H1 (cell line): ENCODE data around the gene FBP1. TPM values are rescaled to one million over a fixed set of nuclear protein-coding genes. Genes with fewer than 3 reads are reported as not detected.

Experiments used
- CTCF ChIA-PET: fragments of 300-600 bp; sonication (Branson Sonifier 250); formaldehyde crosslinking; loops from one replicate; lab custom pipeline; 2021; ENCODE audit not compliant: partially characterized antibody; lab: Charles Lee
- POLR2A ChIA-PET: fragments of 300-600 bp; sonication (Branson Sonifier 250); formaldehyde crosslinking; loops from one replicate; lab custom pipeline; 2021; ENCODE audit warnings: inconsistent platforms; ENCODE audit not compliant: partially characterized antibody; lab: Charles Lee
- DNase-seq, 2 experiments: peaks; one replicate each; pipeline versions ENCODE4 v3.0.0 to v3.0.0-alpha.2; 2010 to 2022; ENCODE audit warnings: low spot score in 2 of 2, low read depth in 1 of 2, mixed read lengths in 1 of 2
- FAIRE-seq: peaks from 2 replicates; lab custom pipeline; 2011; peaks lifted over from hg19 to GRCh38; lab: Jason Lieb, UNC
- H2AFZ ChIP-seq: 2 replicates; pipeline ENCODE4 v1.8.1; 2012; ENCODE audit warnings: low read length, inconsistent platforms
- H2AK5ac ChIP-seq: 2 replicates; pipeline ENCODE4 v1.6.1; 2013; ENCODE audit warnings: low read depth, low read length
- H2BK120ac ChIP-seq: replicated peaks from 2 replicates; pipeline ENCODE3; 2013; ENCODE audit warnings: low read depth, low read length, inconsistent platforms
- H2BK12ac ChIP-seq: 2 replicates; pipeline ENCODE4 v1.6.1; 2013; ENCODE audit warnings: low read depth, low read length
- H2BK15ac ChIP-seq: 2 replicates; pipeline ENCODE4 v1.6.1; 2013; ENCODE audit warnings: low read length
- H2BK20ac ChIP-seq: 2 replicates; pipeline ENCODE4 v1.6.1; 2013; ENCODE audit warnings: low read length
- H2BK5ac ChIP-seq: 2 replicates; pipeline ENCODE4 v1.6.1; 2013; ENCODE audit warnings: low read depth, low read length
- H3K14ac ChIP-seq: 2 replicates; pipeline ENCODE4 v1.6.1; 2013; ENCODE audit warnings: inconsistent platforms; ENCODE audit not compliant: insufficient read length
- H3K18ac ChIP-seq: 2 replicates; pipeline ENCODE4 v1.6.1; 2013; ENCODE audit warnings: low read length; ENCODE audit errors: extremely low read depth
- H3K23ac ChIP-seq: 2 replicates; pipeline ENCODE4 v1.6.1; 2013; ENCODE audit warnings: inconsistent platforms; ENCODE audit not compliant: insufficient read length
- H3K23me2 ChIP-seq: 2 replicates; pipeline ENCODE4 v1.6.1; 2013; ENCODE audit warnings: low read depth, low read length
- H3K27ac ChIP-seq: 2 replicates; pipeline ENCODE4 v1.6.1; 2011; ENCODE audit warnings: low read depth, low read length, inconsistent platforms
- H3K27me3 ChIP-seq, 4 experiments: replicated peaks in 1 of 4; 1 replicate in 1 of 4; 2 replicates in 3 of 4; pipeline versions ENCODE4 v1.6.1 to v1.8.1; 2011 to 2013; ENCODE audit warnings: low read length in 3 of 4, mild to moderate bottlenecking in 3 of 4, inconsistent platforms in 2 of 4, mixed read lengths in 2 of 4, moderate library complexity in 1 of 4; ENCODE audit not compliant: control insufficient read depth in 3 of 4, insufficient read depth in 3 of 4; ENCODE audit errors: extremely low read depth in 1 of 4
- H3K36me3 ChIP-seq, 4 experiments: 2 replicates each; pipeline versions ENCODE4 v1.6.1 to v1.8.1; 2011 to 2013; ENCODE audit warnings: mild to moderate bottlenecking in 4 of 4, low read length in 3 of 4, moderate library complexity in 2 of 4, control low read depth in 1 of 4, inconsistent platforms in 1 of 4; ENCODE audit not compliant: insufficient read depth in 4 of 4, control insufficient read depth in 2 of 4
- H3K4ac ChIP-seq: replicated peaks from 2 replicates; pipeline ENCODE3; 2013; ENCODE audit warnings: low read length, low read depth, mixed read lengths, inconsistent platforms; ENCODE audit not compliant: insufficient read length
- H3K4me1 ChIP-seq, 4 experiments: replicated peaks in 1 of 4; 1 replicate in 1 of 4; 2 replicates in 3 of 4; pipeline versions ENCODE4 v1.6.1 to v1.8.1; 2011 to 2013; ENCODE audit warnings: low read length in 3 of 4, inconsistent platforms in 2 of 4, mixed read lengths in 1 of 4; ENCODE audit not compliant: insufficient read depth in 4 of 4, control insufficient read depth in 3 of 4
- H3K4me2 ChIP-seq, 2 experiments: 2 replicates each; pipeline versions ENCODE4 v1.6.1 to v1.8.1; 2011 to 2013; ENCODE audit warnings: low read depth in 2 of 2, low read length in 2 of 2, control low read depth in 1 of 2, inconsistent platforms in 1 of 2, mild to moderate bottlenecking in 1 of 2; ENCODE audit not compliant: insufficient read depth in 1 of 2
- H3K4me3 ChIP-seq, 4 experiments: fragments of 200-600, 300-600 bp in 1 of 4; sonication (generic), shearing (Covaris generic), sonication (Bioruptor Twin) in 1 of 4; 2 replicates each; pipeline versions ENCODE4 v1.5.1 to v1.8.1; 2011 to 2016; ENCODE audit warnings: low read length in 4 of 4, low read depth in 3 of 4, control low read depth in 2 of 4, inconsistent platforms in 2 of 4, mild to moderate bottlenecking in 2 of 4, mixed read lengths in 1 of 4, moderate library complexity in 1 of 4; ENCODE audit not compliant: insufficient read depth in 2 of 4; ENCODE audit errors: extremely low read depth in 1 of 4
- H3K56ac ChIP-seq: replicated peaks from 2 replicates; pipeline ENCODE3; 2013; ENCODE audit warnings: low read depth, mild to moderate bottlenecking, mixed read lengths, low read length, inconsistent platforms; ENCODE audit not compliant: insufficient read length
- H3K79me1 ChIP-seq: 2 replicates; pipeline ENCODE4 v1.6.1; 2013; ENCODE audit warnings: low read depth, low read length, control low read depth
- H3K79me2 ChIP-seq, 2 experiments: 2 replicates each; pipeline versions ENCODE4 v1.6.1 to v1.8.1; 2012 to 2013; ENCODE audit warnings: low read length in 2 of 2, mild to moderate bottlenecking in 2 of 2, inconsistent platforms in 1 of 2; ENCODE audit not compliant: insufficient read depth in 2 of 2, control insufficient read depth in 1 of 2
- H3K9ac ChIP-seq, 4 experiments: replicated peaks in 1 of 4; 1 replicate in 1 of 4; 2 replicates in 3 of 4; pipeline versions ENCODE4 v1.6.1 to v1.8.1; 2011 to 2013; ENCODE audit warnings: low read depth in 3 of 4, low read length in 3 of 4, control low read depth in 2 of 4, mild to moderate bottlenecking in 2 of 4, moderate library complexity in 2 of 4, inconsistent platforms in 1 of 4; ENCODE audit errors: extremely low read depth in 1 of 4
- H3K9me3 ChIP-seq, 2 experiments: 2 replicates each; pipeline versions ENCODE4 v1.6.1 to v1.8.1; 2012 to 2013; ENCODE audit warnings: mild to moderate bottlenecking in 2 of 2, moderate library complexity in 2 of 2, control low read depth in 1 of 2, inconsistent platforms in 1 of 2, low read depth in 1 of 2, low read length in 1 of 2, mixed read lengths in 1 of 2; ENCODE audit not compliant: insufficient read depth in 2 of 2
- H4K20me1 ChIP-seq, 2 experiments: replicated peaks in 1 of 2; 2 replicates each; pipeline versions ENCODE3 to v1.8.1; 2011 to 2013; ENCODE audit warnings: inconsistent platforms in 2 of 2, low read length in 2 of 2, mild to moderate bottlenecking in 1 of 2; ENCODE audit not compliant: insufficient read depth in 2 of 2, control insufficient read depth in 1 of 2
- H4K5ac ChIP-seq: 2 replicates; pipeline ENCODE4 v1.6.1; 2013; ENCODE audit warnings: low read length, low read depth, mixed read lengths, inconsistent platforms; ENCODE audit not compliant: insufficient read length
- H4K8ac ChIP-seq: 2 replicates; pipeline ENCODE4 v1.8.0; 2013; ENCODE audit warnings: mild to moderate bottlenecking, moderate library complexity, low read length, inconsistent platforms; ENCODE audit not compliant: insufficient read depth; ENCODE audit errors: extremely low read depth
- H4K91ac ChIP-seq: replicated peaks from 2 replicates; pipeline ENCODE3; 2013; ENCODE audit warnings: low read length, mixed read lengths, inconsistent platforms; ENCODE audit not compliant: insufficient read length
- CHD1 ChIP-seq: IDR thresholded peaks from 2 replicates; pipeline ENCODE4 v1.6.1; 2012; ENCODE audit warnings: low read depth, low read length, improper control_type of control experiment
- WGBS, 2 experiments: shearing (Covaris generic) in 1 of 2; methylation state at CpG; one replicate each; pipeline versions ENCODE4 v1.1.6 to v1.1.7; 2013 to 2015; ENCODE audit warnings: low lambda C conversion rate in 2 of 2, mixed read lengths in 2 of 2, inconsistent platforms in 1 of 2, low coverage in 1 of 2, missing lambda C conversion rate in 1 of 2; ENCODE audit not compliant: insufficient replicate concordance in 2 of 2, insufficient coverage in 1 of 2, insufficient read length in 1 of 2; ENCODE audit errors: extremely low coverage in 1 of 2, missing lambda C conversion rate in 1 of 2; 5-methylcytosine and 5-hydroxymethylcytosine counted together
- polyA plus RNA-seq, 7 experiments: library from polyadenylated mRNA; depleted of rRNA in 3 of 7; stranded (reverse) in 5 of 7; unstranded in 2 of 7; fragments of >200 nt in 5 of 7; fragments of 200-250 nt in 2 of 7; gene quantifications; 1 replicate in 5 of 7; 2 replicates in 1 of 7; 4 replicates in 1 of 7; pipeline versions ENCODE4 v1.2.1 to v1.2.3, GENCODE V29; 2011 to 2013; ENCODE audit warnings: missing spikeins in 2 of 7, mixed read lengths in 2 of 7
- total RNA-seq: library from RNA; stranded (reverse); fragmentation: NEBNext Ultra II Directional; extraction: Animal tissue kit (Norgen Biotek cat#: 25700); gene quantifications from 2 replicates; pipeline ENCODE4 v1.2.1, GENCODE V29; 2021

FBP1 gene
- total and polyA plus RNA-seq, 2 of the 8 experiments (the other 6 are each of a cell fraction or from before 2014, with no cell fraction given): 1.0 to 4.1 TPM

GRCh38 chr9:94611638-94612068 is 27.7 kb downstream of the FBP1 start:
- no peaks in the 10 kb centered on the region for H3K36me3 ChIP-seq
- 88% methylated on average over 3 of the region's 3 CpGs; no CpG with 5 or more reads in 1 of the 2 experiments for WGBS, 2 experiments
- no peak overlapping the region for H2BK5ac ChIP-seq
- H2BK120ac ChIP-seq: no peak overlapping the region
- peaks cover 4 to 10% (median 6%) of the 10 kb centered on the region in 4 experiments; a peak in 6 of 7 replicates for H3K4me1 ChIP-seq
- no peak overlapping the region for H3K27ac ChIP-seq
- no peaks in the 10 kb centered on the region for H3K9me3 ChIP-seq
- H3K23me2 ChIP-seq: no peaks in the 10 kb centered on the region
- no peaks in the 10 kb centered on the region; a peak in 1 of 7 replicates for H3K27me3 ChIP-seq
- no peak overlapping the region for H2BK12ac ChIP-seq
- H3K4me3 ChIP-seq: no peak overlapping the region
- ChIA-PET POLR2A (interaction anchor here (1.0 kb wide), 1 partner anchor 57 kb away, joined by 3 read pairs; the partner anchor contains the start of gene PCAT7), CTCF (interaction anchor here (0.5 to 3.8 kb wide), 2 partner anchors 12 to 220 kb away, joined by 3 to 41 read pairs; no protein-coding TSS in a partner anchor)
- no peak overlapping the region for H4K8ac ChIP-seq
- no peak overlapping the region for H4K91ac ChIP-seq
- no peak overlapping the region for H3K4ac ChIP-seq
- no peak overlapping the region for H3K18ac ChIP-seq
- no peak overlapping the region for H2BK15ac ChIP-seq
- no peak overlapping the region for H3K14ac ChIP-seq
- no peak overlapping the region for H3K56ac ChIP-seq
- no peaks in the 10 kb centered on the region for H3K79me2 ChIP-seq
- H4K5ac ChIP-seq: no peak overlapping the region
- H3K79me1 ChIP-seq: no peaks in the 10 kb centered on the region
- no peak overlapping the region for H2AFZ ChIP-seq
- no peaks in the 10 kb centered on the region for H4K20me1 ChIP-seq
- no peak overlapping the region for H2BK20ac ChIP-seq
- DNase-seq (no peak), FAIRE-seq (no peak)
- H3K23ac ChIP-seq: no peak overlapping the region
- H2AK5ac ChIP-seq: no peak overlapping the region
- H3K4me2 ChIP-seq: no peak overlapping the region
- no peak overlapping the region for H3K9ac ChIP-seq
- TF ChIP-seq CHD1: no peak
